Body of pancreas (tissue), 4 donors: ENCODE data around the gene MAT2A.

ENCODE experiments used
- POLR2A ChIP-seq, 3 donors: fragments of 450-650 bp; IDR thresholded peaks; one replicate each; pipeline ENCODE4 v1.6.1; 2016; ENCODE audit warnings: antibody characterized with exemption in 3 of 3, mild to moderate bottlenecking in 2 of 3
- TF ChIP-seq, protein P1 (sequence below), 7 experiments: fragments of 450-650 bp in 4 of 7; fragments of 200-600 bp in 3 of 7; sonication (generic) in 3 of 7; IDR thresholded peaks; one replicate each; pipeline ENCODE4 v1.5.1; 2016 to 2019; ENCODE audit warnings: antibody characterized with exemption in 7 of 7

DNA sequence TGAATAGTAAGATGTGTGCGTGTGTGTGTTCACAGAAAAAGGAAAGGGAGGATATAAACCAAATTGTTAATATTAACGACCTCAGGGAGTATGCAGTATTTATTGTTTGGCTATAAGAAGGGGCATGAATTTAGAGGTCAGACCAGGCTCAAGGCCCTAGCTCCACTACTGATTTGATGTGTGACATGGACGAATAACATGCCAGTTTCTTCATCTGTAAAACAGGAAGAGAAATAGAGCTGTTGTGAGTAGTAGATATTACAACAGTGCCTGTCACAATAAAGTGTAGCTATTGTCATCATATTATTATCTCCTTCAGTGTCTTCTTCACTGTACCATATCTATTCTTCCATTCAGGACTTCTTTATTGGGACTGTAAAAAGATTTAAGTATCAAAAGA, 4.1 kb upstream of the MAT2A start:
- TF ChIP-seq POLR2A (IDR thresholded peaks at IDR 0.05) = no peak
- TF ChIP-seq, protein P1, sequence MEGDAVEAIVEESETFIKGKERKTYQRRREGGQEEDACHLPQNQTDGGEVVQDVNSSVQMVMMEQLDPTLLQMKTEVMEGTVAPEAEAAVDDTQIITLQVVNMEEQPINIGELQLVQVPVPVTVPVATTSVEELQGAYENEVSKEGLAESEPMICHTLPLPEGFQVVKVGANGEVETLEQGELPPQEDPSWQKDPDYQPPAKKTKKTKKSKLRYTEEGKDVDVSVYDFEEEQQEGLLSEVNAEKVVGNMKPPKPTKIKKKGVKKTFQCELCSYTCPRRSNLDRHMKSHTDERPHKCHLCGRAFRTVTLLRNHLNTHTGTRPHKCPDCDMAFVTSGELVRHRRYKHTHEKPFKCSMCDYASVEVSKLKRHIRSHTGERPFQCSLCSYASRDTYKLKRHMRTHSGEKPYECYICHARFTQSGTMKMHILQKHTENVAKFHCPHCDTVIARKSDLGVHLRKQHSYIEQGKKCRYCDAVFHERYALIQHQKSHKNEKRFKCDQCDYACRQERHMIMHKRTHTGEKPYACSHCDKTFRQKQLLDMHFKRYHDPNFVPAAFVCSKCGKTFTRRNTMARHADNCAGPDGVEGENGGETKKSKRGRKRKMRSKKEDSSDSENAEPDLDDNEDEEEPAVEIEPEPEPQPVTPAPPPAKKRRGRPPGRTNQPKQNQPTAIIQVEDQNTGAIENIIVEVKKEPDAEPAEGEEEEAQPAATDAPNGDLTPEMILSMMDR (IDR thresholded peaks at IDR 0.05) = no peak
